Measurements from ENCODE around the gene METRNL.
A peak's percentile ranks its signal among the peaks of the same experiment; 100 is the strongest.

The METRNL gene

DNA sequence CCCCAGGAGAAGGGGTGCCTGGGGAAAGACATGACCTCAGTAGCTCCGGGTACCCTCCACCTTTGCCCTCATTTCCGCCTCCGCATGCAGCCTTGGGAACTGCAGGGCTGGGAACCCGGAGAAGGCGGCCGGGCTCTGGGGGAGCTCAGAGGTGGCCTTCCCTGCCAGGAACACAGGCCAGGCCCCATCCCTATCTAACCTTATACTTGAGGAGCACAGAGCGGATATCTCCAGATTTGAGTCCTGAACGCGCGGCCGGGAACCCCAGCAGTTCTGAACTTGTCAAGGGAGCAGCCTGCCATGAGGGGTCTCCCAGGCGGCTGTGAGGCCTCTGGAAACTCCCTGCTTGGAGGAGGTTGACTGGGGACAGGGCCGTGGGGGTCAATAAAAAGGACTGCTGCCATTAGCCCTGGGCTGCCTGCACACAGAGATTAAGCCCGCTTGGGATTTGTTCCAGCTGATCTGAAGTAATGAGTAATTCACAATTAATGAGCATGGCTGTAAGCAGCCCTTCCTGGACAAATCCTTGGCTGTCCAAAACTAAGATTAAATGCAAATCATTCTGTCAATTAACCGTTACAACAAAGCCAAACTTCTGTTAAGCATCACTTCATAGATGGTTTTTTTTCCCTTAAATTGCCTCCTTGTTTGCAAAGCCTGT lies 26.3 kb upstream of the METRNL start:
- peak; percentile 63 for DNase-seq

DNA sequence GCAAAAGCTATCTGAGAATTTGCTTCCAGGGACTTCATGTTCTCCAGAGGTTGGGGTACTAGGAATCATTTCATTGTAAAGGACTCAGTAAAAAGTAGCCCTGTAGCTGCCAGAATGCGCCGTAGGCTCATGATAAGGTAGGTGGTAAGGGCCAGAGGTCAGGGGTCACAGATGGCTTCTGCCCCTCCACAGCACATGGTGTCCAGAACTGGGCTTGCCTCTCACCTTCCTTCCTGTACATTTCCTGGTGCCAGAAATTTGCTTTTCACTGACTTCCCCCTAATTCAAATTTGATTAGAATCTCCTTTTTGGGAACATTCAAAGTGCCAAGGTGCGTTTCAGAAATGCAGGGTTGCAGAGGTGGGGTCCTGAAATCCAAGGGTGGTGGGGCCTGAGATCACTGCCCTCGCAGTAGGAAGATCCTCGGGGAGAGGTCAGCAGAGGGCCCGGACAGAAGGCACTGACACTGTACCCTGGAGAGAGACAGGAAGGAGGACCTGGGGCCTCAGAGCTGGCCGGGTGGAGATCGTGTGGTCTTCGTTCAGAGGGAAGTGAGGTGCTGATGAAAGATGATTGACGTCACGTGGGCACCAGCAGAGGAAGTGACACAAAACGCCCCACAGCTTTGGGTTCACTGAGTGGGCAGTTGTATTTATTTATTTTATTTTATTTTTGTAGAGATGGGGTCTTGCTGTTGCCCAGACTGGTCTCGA lies 25.5 kb upstream of the METRNL start:
- DNase-seq, result peak; percentile 68

DNA sequence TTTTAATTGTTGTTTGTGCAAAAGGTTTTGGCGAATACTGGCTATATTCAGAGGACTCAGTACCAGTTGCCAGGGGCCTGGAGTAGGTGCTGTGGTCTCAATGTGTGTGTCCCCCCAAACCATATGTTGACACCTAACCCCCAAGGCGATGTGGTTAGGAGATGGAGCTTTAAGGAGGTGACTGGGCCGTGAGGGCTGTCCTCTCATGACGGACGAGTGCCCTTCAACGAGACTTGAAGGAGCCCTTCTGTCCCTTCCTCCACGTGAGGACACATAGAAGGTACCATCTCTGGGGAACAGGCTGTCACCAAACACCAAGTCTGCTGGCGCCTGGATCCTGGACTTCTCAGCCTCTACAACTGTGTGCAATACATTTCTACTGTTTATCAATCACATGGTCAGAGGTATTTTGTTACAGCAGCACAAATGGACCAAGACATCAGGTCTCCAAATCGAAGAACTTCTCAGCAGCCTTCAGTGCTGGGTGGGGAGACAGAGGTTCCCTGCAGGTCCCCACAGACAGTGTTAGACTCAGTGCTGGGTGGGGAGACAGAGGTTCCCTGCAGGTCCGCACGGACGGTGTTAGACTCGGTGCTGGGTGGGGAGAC lies 24.8 kb upstream of the METRNL start:
- peak; percentile 34 for DNase-seq

DNA sequence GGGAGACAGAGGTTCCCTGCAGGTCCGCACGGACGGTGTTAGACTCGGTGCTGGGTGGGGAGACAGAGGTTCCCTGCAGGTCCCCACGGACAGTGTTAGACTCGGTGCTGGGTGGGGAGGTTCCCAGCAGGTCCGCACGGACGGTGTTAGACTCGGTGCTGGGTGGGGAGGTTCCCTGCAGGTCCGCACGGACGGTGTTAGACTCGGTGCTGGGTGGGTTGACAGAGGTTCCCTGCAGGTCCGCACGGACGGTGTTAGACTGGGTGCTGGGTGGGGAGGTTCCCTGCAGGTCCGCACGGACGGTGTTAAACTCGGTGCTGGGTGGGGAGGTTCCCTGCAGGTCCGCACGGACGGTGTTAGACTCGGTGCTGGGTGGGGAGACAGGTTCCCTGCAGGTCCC lies 24.2 kb upstream of the METRNL start:
- peak; percentile 9 for DNase-seq

DNA sequence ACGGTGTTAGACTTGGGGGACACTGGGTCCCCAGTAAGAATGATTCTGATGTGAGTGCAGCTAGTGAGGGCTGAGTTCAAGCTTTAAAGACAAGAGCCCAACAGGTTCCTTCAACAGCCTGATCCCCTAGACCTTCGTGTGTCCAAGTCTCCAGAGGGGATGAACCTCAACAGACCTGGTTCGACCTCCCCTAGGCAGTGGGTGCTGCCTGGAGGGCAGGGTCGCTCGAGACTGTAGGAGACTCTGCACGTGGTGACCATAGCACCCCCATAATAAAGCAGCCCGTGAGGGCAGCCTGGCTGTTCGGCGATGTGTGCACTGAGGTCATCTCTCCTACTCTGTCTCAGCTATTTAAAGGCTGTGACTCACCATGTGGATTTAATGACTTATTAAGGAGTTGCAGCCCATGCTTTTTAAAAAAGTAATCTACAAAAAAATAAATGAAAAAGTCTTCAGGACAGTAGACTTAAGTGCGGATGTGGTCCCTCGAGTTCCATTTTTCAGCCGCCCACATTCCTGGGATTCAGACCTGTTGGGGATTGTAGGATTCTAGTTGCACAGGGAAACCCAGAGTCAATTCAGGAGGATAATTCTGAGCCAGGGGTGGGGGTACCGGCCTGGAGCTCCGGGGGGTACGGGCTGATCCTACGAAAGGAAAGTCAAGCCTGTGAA lies 23.4 kb upstream of the METRNL start:
- peak; percentile 52 for DNase-seq

DNA sequence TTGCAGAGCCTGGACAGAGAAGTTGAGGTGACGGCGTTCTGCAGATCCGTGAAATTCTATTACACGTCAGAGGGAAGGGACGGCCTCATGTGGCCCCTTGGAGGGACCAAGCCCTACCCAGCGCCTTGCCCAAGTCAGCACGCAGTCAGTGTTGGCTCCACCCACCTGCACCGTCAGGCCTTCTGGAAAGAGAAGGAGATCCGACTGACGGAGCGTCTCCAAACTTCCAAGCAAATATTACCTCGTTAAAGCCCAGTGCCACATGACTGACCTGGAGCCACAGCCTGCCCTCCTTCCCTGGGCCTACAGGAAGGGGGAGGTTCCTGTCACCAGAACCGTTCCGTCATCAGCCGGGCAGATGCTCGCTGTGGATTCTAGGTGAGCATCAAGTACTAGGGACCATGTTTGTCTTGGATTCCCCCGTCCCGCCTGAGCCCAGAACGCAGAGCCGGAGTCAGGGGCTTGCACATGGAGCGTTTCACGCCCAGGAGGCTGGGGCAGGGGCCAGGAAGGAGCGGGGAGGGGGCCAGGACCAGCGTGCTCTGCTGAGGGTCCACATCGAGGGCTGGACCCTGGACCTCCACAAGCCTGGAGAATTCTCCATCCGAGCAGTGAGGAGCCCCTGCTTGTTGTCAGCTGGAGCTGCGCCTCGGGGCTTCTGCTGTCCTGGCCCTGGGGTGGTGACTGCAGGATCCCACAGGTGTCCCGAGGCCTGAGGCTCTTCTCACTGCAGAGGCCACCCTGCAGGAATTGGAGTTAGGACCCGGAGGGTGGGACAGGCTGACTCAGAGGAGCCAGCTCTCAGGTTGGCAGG lies 22.6 kb upstream of the METRNL start:
- DNase-seq, result peak; percentile 59

DNA sequence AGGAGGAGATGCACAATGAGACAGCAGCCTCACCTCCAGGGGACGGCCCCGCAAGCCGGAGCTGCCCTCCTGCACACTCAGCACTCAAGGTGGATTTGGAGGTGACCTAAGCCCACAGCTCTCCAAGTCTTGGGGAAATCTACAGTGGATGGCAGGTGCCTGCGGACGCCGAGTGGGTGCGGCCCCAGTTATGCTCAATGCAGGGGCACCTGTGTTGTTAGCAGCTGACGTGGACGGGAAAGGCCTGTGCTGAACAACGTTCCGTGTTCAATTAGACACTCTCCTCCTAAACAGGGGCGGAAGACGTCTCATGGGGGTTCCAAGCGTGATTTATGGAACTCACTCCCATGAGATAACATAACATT lies 22.0 kb upstream of the METRNL start:
- DNase-seq, result peak; percentile 42

DNA sequence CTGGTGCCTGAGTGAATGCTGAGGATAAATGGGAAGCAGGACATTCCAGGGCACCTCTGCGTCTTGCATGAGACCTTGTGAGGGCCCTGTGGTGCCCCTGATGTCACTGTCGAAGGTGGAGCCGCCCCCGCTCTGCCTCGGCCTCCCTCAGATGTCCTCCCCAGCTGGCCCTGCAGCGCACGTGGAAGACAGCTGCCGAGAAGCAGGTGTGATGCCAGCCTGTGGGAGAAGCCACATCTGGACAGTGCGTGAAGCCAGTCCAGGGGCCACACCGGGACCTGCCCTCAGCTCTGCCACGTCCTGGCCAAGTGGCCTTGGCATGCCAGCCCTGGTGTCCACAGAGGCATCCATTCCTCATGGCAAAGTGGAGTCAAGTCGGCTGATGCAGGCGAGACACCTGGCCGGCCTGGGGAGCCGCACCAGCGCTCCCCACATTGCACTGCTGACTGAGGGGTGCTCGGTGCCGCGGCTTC lies 21.6 kb upstream of the METRNL start:
- DNase-seq, result no peak

DNA sequence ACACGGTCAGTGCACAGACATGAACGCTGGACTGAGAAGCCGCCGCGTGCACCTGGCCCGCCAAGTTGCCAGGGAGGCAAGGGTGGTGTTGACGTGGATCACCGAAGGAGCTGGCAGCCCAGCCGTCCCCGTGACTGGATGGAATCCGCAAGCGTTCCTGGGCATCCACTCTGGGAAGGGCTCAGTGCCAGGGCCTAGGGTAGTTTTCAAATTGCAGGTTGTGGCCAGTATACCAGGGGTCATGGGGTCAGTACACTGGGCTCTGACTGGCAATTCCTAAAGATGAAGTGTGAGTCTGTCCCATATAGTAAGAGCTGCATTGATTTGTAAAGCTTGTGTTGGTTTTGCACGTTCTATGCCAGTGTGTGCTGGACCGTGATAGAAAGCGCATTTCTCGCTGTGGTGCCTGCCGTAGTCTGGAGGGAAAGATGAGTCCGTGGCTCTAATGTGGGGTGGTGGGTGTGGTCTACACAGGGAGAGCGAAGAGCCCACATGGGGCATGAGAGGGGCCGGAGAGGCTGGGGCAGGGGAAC lies 21.1 kb upstream of the METRNL start:
- DNase-seq, result peak; percentile 61

DNA sequence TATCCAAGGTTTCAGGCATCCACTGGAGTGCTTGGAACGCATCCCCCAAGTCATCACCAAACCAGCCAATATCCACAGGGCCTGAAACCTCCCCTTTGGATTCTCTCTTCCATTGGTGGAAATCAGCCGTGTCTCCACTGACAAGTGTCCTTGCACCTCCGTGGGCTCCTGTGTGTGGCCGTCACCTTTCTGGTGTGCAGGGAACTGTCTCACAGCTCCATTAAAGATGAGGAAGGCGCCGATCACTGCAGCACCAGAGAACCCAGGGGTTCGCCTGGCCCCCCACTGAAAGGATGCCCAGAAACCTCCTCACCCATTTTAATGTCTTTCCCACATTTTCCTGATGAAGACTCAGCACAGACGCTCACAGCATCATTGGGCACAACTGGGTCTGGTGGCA lies 17.8 kb upstream of the METRNL start:
- DNase-seq, result peak; percentile 31

DNA sequence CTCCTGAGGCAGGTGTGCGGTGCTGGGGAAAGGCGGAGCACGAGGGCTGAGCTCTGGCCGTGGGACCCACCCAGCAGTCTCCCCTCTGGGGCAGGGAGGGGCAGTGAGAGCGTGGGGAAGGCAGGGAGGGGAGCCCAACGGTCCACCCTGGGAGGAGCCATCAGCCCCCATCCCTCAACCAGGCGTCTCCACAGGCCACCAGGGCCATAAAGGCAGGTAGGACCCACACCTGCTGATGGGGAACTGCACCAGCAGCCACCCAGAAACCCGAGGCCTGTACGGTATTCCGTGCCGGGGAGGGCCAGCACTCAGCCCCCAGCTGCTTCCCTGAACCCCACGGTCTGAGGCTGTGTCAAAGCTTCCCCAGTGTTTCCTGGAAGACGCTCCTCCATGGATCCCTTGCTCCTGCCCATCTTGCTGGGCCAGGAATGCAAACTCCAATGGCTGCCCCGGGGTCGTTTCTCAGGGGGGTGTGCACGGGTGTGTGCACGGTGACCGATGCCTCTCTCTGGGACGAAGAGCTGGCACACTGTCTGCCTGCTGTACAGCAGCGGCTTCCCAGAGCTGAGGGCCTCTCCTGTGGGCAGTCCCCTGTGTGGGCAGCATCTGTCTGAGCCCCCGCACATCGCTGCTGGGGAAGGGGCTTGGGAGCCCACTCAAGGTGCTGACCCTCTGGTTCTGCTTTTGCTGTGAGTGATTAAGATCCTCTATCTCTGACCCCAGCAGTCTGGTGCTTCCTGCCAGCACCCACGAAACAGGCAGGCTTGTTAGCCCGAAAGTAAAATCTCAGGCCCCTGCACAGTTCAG lies 17.2 kb upstream of the METRNL start:
- DNase-seq, result peak; percentile 60

DNA sequence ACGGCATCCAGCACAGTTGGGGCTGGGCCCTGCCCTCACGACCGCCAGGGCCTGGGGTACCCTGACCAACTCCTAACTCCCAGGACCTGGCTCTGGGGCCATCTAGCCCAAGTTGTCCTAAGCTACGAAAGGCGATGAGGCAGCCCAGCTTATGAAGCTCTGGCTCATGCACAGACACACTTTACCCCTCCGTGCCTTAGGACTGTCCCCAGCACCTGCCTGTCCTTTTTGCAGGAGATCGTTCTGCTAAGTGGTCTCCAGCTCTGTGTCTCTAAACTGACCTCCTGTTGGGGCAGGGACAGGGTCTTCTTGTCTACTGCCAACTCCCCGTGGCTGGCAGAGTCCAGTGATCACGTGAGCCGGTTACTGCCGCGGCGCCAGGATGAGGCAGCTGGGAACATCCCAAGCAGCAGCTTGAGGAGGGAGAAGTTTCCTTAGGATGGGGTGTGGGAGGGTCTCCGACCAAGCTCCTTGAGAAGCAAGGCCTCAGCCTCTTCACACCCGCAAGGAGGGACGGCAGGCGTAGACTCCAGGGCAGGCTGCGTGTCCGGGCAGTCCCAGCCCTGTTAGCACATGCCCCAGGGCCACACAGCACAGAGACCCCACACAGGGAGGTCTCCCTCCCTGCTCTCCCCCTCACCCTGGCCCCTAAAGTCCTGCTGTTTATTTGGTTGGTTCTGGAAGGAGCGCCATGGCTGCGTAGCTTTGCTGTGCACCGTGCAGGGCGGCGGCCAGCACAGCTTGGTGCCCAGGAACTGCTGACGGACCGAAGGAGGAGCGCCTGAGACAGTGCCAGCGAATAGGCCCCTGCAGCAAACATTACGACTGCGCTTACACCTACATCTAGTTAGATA lies 16.4 kb upstream of the METRNL start:
- peak; percentile 50 for DNase-seq

DNA sequence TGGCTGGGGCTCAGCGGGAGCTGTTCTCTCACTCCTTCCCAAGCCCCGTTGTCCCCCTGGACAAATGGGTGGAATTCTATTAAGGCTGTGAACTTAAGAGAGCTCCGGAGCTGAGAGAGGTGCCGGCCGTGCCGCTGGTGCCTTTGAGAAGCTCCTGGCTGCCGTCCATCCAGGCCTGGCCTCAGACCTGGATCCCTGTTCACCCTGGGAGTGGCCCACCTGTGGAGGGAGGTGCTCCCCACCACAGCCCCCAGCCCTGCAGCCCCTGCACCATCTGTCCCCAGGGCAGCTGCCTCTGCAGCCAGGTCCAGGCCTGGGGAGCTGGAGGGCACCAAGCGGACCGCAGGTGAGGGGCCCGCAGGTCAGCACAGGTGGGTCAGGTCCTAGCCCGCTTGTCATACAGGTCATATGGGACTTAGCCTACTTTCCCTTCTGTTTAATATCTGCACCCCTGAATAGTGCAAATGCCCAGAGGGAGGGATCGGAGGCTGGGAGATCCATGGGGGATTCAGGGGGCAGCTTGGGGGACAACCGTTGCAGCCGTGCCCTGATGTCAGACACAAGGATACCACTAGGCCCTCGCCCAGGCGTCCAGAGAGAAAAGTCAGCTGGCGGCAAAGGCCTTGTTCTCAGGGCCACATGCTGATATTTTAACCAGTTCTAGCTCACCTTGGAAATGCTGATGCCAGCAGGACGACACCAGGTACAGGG lies 15.2 kb upstream of the METRNL start:
- peak; percentile 58 for DNase-seq

DNA sequence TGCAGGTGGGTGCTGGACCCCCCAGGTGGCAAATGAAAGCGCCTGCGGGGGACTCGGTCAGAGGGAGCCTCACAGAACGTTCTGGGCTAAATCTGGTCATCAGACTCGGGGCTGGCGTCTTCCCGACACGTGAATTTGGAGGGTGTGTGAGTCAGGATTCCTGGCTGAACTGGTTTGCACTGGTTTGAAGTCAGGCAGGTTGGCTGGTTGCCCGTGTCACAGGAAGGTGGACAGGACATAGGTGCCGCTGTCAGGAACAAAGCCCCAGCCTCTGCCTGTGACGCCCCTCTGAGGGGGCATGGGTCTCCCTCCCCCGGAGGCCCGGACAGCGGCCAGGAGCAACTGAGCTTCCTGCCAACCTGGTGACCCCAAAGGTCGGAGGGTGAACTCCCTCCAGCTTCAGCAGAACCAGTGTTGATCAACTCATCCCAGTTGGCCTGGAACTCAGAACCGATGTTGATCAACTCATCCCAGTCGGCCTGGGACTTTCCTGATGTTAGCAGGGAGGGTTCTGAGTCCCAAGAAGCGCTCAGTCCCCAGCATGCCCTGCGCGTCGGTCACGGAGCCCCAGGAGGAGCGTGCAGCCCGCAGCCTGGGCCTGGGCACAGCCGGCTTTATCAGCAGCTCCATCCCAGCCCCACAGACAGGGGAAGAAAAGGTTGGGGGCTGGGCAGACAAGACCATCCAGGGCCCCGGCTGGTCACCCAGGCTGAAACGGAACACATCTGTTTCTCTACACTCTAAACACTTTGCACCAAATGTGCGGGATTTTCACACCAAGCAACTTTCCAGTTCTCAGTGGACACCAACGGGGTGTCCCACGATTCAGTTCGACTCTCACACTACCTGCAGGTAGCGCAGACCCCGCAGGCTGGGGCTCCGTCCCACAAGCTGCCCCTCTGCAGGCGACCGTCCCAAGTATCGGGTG lies 14.4 kb upstream of the METRNL start:
- DNase-seq, result peak; percentile 54

DNA sequence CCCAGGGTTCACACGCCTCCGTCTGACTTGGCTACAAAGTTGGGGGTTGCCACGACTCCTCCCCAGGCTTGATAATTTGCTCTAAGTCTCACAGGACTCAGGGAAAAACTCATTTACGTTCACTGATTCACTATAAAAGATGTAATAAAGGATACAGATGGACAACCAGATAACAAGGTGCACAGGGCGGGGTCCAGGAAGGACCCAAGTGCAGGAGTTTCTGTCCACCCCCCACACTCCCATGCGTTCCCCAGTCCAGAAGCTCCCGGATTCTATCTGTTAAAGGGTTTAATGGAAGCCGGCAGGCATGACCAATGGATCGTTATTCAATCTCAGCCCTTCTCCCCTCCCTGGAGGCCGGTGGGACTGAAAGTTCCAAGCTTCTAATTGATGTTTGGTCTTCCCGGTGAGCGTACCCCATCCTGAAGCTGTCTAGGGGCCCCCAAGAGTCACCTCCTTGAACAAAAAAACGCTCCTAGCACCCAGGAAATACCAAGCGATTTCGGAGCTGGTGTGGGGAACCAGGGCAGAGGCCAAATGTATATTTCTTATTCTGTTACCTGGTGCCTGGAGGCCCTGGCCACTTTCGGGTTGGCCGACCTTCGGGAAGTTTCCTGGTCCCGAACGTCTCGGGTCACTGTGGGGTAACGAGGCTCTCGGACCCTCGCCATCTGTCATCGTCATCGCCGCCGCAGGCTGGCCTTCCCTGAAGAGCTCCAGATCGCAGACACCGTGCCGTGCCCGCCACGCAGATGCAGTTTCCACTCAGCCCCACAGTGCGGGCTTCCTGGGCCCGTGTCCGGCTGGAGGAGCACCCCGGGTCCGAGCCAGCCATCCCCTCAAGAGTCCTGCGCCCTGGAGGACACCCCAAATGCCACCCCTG lies 13.5 kb upstream of the METRNL start:
- peak; percentile 50 for DNase-seq

DNA sequence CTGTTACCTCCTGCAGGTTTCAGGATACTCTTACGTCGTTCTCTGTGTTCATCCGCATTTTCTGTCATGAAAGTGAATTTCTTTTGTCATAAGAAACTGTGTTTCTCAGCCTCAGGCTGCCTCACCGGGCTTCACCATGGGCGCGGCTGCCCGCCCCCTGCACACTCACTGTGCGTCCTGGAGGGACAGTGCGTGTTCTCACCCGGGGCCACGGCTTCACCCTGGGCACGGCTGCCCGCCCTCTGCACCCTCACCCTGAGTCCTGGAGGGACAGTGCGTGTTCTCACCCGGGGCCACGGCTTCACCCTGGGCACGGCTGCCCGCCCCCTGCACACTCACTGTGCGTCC lies 12.9 kb upstream of the METRNL start:
- DNase-seq, result peak; percentile 0

DNA sequence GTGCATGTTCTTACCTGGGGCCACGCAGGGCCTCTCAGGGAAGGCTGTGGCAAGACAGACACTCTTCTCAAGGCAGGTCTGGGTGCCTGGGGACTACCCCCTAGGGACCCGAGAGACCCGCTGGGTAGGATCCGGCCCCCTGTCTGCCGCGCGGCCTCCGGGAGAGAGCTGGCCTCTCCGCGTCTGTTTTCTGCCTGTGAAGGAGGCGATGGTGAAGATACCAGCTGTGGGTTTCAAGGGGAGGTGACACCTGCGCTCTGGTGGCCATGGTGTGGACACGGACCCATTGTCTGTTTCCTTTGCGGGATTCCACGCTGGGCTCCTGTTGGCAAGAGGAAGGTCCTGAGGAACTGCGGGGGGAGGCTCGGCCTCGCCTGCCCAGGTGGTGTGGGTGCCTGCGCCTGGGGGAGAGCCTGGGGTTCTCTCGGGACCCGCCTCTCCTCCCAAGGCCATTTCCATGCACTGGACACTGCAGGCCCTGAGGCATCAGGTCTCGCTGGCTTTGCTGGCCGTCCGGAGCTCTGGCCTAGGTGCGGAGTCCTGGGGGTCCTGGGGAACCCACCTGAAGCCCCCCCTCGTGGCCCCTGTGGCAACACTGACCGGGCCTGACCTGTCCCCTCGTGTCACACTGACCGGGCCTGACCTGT lies 12.2 kb upstream of the METRNL start:
- DNase-seq, result peak; percentile 55
